MM.1S (cell line): Measurements from ENCODE around the gene IGLON5.

Experiments
- EZH2 ChIP-seq: fragments of 300-600 bp; sonication (generic); optimal IDR thresholded peaks from 2 replicates; pipeline ENCODE3; 2017; ENCODE audit warnings: low read depth, mild to moderate bottlenecking, antibody characterized with exemption, low read length, mixed read lengths
- TF ChIP-seq, protein P1 (sequence below): fragments of 300-600 bp; sonication (generic); IDR thresholded peaks from 2 replicates; pipeline ENCODE4 v1.5.1; 2016; ENCODE audit warnings: antibody characterized with exemption, low read length, mixed read lengths

DNA sequence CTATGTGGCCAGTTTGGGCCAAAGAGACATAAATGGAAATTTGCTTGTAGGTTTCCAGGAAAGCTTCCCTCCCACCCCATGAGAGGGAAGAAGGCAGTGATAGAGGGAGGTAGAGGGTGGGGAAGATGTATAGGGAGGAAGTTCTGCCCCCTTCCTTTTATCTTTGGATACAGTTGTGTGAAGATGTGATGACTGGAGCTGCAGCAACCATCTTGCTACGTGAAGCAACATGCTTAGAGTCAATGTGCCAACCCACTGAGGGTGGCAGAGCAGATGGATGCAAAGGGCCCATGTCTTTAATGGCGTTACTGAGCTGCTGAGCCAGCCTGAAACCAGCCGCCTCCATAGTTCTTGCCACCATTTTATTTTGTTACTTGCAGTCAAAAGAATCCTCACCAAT is 19.7 kb downstream of the IGLON5 start:
- TF ChIP-seq EZH2, result no peak
- TF ChIP-seq, protein P1, sequence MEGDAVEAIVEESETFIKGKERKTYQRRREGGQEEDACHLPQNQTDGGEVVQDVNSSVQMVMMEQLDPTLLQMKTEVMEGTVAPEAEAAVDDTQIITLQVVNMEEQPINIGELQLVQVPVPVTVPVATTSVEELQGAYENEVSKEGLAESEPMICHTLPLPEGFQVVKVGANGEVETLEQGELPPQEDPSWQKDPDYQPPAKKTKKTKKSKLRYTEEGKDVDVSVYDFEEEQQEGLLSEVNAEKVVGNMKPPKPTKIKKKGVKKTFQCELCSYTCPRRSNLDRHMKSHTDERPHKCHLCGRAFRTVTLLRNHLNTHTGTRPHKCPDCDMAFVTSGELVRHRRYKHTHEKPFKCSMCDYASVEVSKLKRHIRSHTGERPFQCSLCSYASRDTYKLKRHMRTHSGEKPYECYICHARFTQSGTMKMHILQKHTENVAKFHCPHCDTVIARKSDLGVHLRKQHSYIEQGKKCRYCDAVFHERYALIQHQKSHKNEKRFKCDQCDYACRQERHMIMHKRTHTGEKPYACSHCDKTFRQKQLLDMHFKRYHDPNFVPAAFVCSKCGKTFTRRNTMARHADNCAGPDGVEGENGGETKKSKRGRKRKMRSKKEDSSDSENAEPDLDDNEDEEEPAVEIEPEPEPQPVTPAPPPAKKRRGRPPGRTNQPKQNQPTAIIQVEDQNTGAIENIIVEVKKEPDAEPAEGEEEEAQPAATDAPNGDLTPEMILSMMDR, result no peak
